ENCODE results near the gene HABP4.

GRCh38 chr9:96493757-96494156 is 43.8 kb downstream of the HABP4 start:
- no peak for TF ChIP-seq POLR2A (IDR thresholded peaks at IDR 0.05; ENCODE audit: low read depth, low read length)
- no peak for TF ChIP-seq POU2F2 (IDR thresholded peaks at IDR 0.05; ENCODE audit: low read depth, low read length)
- TF ChIP-seq TAF1 (IDR thresholded peaks at IDR 0.05; ENCODE audit: low read depth, low read length), result no peak
